Motor neuron (in vitro differentiated cells): Measurements from ENCODE around the gene PPP1R9A. TPM values are rescaled to one million over a fixed set of nuclear protein-coding genes. Genes with fewer than 3 reads are reported as not detected.
"Not testable (repeated sequence)": the region's sequence is repeated elsewhere in the genome, so short reads cannot be mapped to it uniquely, and the experiment has no call there.

Source experiments
- ATAC-seq, 8 experiments: fragments of 200-7000 bp; cut with Tn5 transposase; replicated peaks in 6 of 8; 2 replicates each; pipeline ENCODE4 v1.8.0; 2021; ENCODE audit warnings: mild to moderate bottlenecking in 8 of 8, moderate library complexity in 8 of 8
- H3K27ac ChIP-seq, 2 donors: fragments of 250-450 bp; sonication (Bioruptor Pico); 2 replicates each; pipeline ENCODE4 v1.9.0; 2021; ENCODE audit warnings: antibody characterized with exemption in 2 of 2, mild to moderate bottlenecking in 2 of 2, moderate library complexity in 1 of 2
- H3K4me1 ChIP-seq, 2 donors: fragments of 250-450 bp; sonication (Bioruptor Pico); replicated peaks in 1 of 2; 2 replicates each; pipeline ENCODE4 v1.6.1; 2021; ENCODE audit warnings: antibody characterized with exemption in 2 of 2, mild to moderate bottlenecking in 2 of 2, moderate library complexity in 1 of 2
- H3K4me3 ChIP-seq, 5 donors: fragments of 250-450 bp; sonication (Bioruptor Pico); 2 replicates each; pipeline ENCODE4 v1.9.0; 2021; ENCODE audit warnings: antibody characterized with exemption in 5 of 5, mild to moderate bottlenecking in 5 of 5, moderate library complexity in 4 of 5
- WGBS, 10 experiments: fragments of 450-650 bp; shearing (Covaris generic); methylation state at CpG; one replicate each; pipeline ENCODE4 v1.0.0; 2022; 5-methylcytosine and 5-hydroxymethylcytosine counted together
- in situ Hi-C, 9 experiments: fragments of 400-800 bp; cut with MboI; loops; one replicate each; pipeline ENCODE4 v1.15.0; 2021; ENCODE audit warnings: low sequenced_read_pairs in 9 of 9, low pct_unique_long_range_greater_than_20kb in 2 of 9; ENCODE audit not compliant: unreplicated experiment in 9 of 9
- total RNA-seq, 8 experiments: library from RNA; unstranded; fragments of 300-600 nt; gene quantifications; 2 replicates each; pipeline versions ENCODE4 v1.2.3 to v1.2.4, GENCODE V29; 2022

PPP1R9A gene
- total RNA-seq, 8 experiments from 2014 or later: 0.03 to 26.6 (median 16.1) TPM

- H3K27ac ChIP-seq: no peak overlapping the region
- in situ Hi-C loops: no loop called here
- H3K4me3 ChIP-seq: no peak overlapping the region
- no peak for ATAC-seq
- 14 to 100% (median 86%) methylated on average over 2 to 5 of the region's 5 CpGs; no CpG with 5 or more reads in 1 of the 10 experiments for WGBS, 10 experiments
- peaks cover 0 to 2% of the 10 kb centered on the region in 2 donors for H3K4me1 ChIP-seq
Observed at GRCh38 chr7:95001815-95002561, 94.6 kb downstream of the PPP1R9A start.

GRCh38 chr7:95002775-95003174, 95.4 kb downstream of the PPP1R9A start:
- Histone ChIP-seq H3K27ac (no peak overlapping the region), H3K4me3 (no peak overlapping the region), H3K4me1 (peaks cover 0 to 2% of the 10 kb centered on the region in 2 donors)
- in situ Hi-C loops: no loop called here
- no peak for ATAC-seq
- WGBS, 10 experiments: 36 to 100% (median 100%) methylated on average over 1 of the region's 1 CpG; no CpG with 5 or more reads in 3 of the 10 experiments

GRCh38 chr7:95004618-95005247, 97.3 kb downstream of the PPP1R9A start:
- WGBS, 10 experiments: 16 to 93% (median 62%) methylated on average over 2 to 6 of the region's 6 CpGs
- Histone ChIP-seq H3K27ac (no peak overlapping the region), H3K4me1 (peaks cover 0 to 2% of the 10 kb centered on the region in 2 donors), H3K4me3 (no peak overlapping the region)
- peak in 5 of 8 experiments; percentile 56 to 100 (median 72) for ATAC-seq
- in situ Hi-C loops: no loop called here

DNA sequence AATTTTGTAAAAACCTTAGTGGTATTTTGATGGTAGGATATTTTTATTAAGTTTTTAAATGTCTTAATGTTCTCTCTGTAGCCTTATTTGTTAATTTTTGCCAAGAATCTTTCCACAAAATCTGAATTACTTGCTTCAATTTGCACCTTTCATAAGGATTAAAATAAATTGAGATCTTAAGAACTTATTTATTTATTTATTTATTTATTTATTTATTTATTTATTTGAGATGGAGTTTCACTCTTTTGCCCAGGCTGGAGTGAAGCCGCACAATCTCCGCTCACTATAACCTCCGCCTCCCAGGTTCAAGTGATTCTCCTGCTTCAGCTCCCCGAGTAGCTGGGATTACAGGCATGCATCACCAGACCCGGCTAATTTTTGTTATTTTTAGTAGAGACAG, 98.6 kb downstream of the PPP1R9A start:
- in situ Hi-C loops: no loop called here
- no peak overlapping the region for H3K27ac ChIP-seq
- H3K4me3 ChIP-seq: no peak overlapping the region
- H3K4me1 ChIP-seq: peaks cover 0 to 2% of the 10 kb centered on the region in 2 donors
- no peak for ATAC-seq
- 76 to 100% (median 94%) methylated on average over 2 to 5 of the region's 5 CpGs for WGBS, 10 experiments

GRCh38 chr7:95008773-95009172, 101.4 kb downstream of the PPP1R9A start:
- WGBS, 10 experiments: 0 to 100% methylated on average over 1 to 3 of the region's 6 CpGs; no CpG with 5 or more reads in 8 of the 10 experiments
- ATAC-seq, H3K4me3 ChIP-seq, in situ Hi-C loops, H3K4me1 ChIP-seq, H3K27ac ChIP-seq: not testable (repeated sequence)

- in situ Hi-C loops: no loop called here
- no peak overlapping the region for H3K27ac ChIP-seq
- 0 to 100% (median 86%) methylated on average over 1 of the region's 1 CpG for WGBS, 10 experiments
- no peaks in the 10 kb centered on the region for H3K4me1 ChIP-seq
- no peak overlapping the region for H3K4me3 ChIP-seq
- no peak for ATAC-seq
Observed at GRCh38 chr7:95011146-95011928, 103.9 kb downstream of the PPP1R9A start.

DNA sequence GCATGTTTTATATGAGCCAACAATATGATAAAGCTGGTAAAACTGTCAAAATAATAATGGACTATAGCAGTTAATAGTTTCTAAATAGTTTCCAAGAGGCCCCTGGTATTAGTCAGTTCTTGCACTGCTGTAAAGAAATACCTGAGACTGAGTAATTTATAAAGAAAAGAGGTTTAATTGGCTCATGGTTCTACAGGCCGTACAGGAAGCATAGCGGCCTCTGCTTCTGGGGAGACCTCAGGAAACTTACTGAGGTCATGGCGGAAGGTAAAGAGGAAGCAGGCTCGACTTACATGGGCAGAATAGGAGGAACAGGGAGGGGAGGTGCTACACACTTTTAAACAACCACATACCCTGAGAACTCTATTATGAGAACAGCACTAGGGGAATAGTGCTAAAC, 104.6 kb downstream of the PPP1R9A start:
- no peaks in the 10 kb centered on the region for H3K4me1 ChIP-seq
- in situ Hi-C loops: no loop called here
- WGBS, 10 experiments: 20 to 89% (median 70%) methylated on average over 1 to 4 of the region's 4 CpGs; no CpG with 5 or more reads in 3 of the 10 experiments
- no peak for ATAC-seq
- H3K27ac ChIP-seq: no peak overlapping the region
- no peak overlapping the region for H3K4me3 ChIP-seq

- H3K4me1 ChIP-seq: no peaks in the 10 kb centered on the region
- in situ Hi-C loops: no loop called here
- WGBS, 10 experiments: 0 to 100% (median 94%) methylated on average over 1 of the region's 1 CpG; no CpG with 5 or more reads in 4 of the 10 experiments
- H3K27ac ChIP-seq: no peak overlapping the region
- H3K4me3 ChIP-seq: no peak overlapping the region
- no peak for ATAC-seq
Observed at GRCh38 chr7:95018021-95018420, 110.6 kb downstream of the PPP1R9A start.

- ATAC-seq: no peak
- Histone ChIP-seq H3K4me1 (no peaks in the 10 kb centered on the region), H3K27ac (no peak overlapping the region), H3K4me3 (no peak overlapping the region)
- in situ Hi-C loops: no loop called here
Observed at GRCh38 chr7:95026018-95026417, 118.6 kb downstream of the PPP1R9A start.

GRCh38 chr7:95026421-95027072, 119.2 kb downstream of the PPP1R9A start:
- WGBS, 10 experiments: 0 to 100% (median 50%) methylated on average over 1 to 3 of the region's 6 CpGs; no CpG with 5 or more reads in 2 of the 10 experiments
- no peak overlapping the region for H3K27ac ChIP-seq
- no peaks in the 10 kb centered on the region for H3K4me1 ChIP-seq
- in situ Hi-C loops: no loop called here
- H3K4me3 ChIP-seq: no peak overlapping the region
- ATAC-seq: no peak

GRCh38 chr7:95027234-95027872, 120.0 kb downstream of the PPP1R9A start:
- in situ Hi-C loops: no loop called here
- Histone ChIP-seq H3K4me3 (no peak overlapping the region), H3K27ac (no peak overlapping the region), H3K4me1 (no peaks in the 10 kb centered on the region)
- 0 to 92% (median 82%) methylated on average over 1 to 8 of the region's 11 CpGs; no CpG with 5 or more reads in 2 of the 10 experiments for WGBS, 10 experiments
- ATAC-seq: peak in 1 of 8 experiments; percentile 47

DNA sequence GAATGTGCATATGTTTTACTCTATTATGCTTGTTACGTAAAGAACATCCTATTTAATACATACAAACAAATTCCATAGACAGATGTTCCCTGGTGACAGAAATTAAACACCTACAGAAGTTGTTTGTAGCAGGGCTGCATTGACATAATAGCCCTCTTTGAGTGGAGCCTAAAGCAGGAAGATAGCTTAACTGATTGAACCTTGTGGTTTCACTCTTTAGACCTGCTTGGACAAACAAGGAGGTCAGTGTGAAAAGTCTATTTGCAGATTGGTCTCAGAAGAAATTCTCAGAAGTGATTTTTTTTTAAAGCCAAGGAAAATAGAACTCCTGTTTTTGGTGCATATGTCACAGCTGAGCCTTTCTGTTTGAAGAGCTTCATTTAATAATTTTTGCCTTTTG, 121.3 kb downstream of the PPP1R9A start:
- ATAC-seq: no peak
- 13 to 100% (median 88%) methylated on average over 1 of the region's 1 CpG; no CpG with 5 or more reads in 5 of the 10 experiments for WGBS, 10 experiments
- in situ Hi-C loops: no loop called here
- Histone ChIP-seq H3K4me3 (no peak overlapping the region), H3K27ac (no peak overlapping the region), H3K4me1 (no peaks in the 10 kb centered on the region)
